HUES64 (cell line): ENCODE measurements around the gene PDE3B.
"Not testable (repeated sequence)": the region's sequence is repeated elsewhere in the genome, so short reads cannot be mapped to it uniquely, and the experiment has no call there.

Source experiments
- H3K27ac ChIP-seq: 2 replicates; pipeline ENCODE4 v1.7.0; 2013; ENCODE audit warnings: low read depth, low read length, inconsistent platforms
- H3K27me3 ChIP-seq: 2 replicates; pipeline ENCODE4 v1.6.1; 2013; ENCODE audit warnings: mild to moderate bottlenecking, low read length; ENCODE audit not compliant: insufficient read depth
- H3K36me3 ChIP-seq: 2 replicates; pipeline ENCODE4 v1.6.1; 2013; ENCODE audit warnings: mild to moderate bottlenecking, low read length; ENCODE audit not compliant: insufficient read depth
- H3K4me1 ChIP-seq: 2 replicates; pipeline ENCODE4 v1.6.1; 2013; ENCODE audit warnings: mild to moderate bottlenecking, low read length, moderate library complexity; ENCODE audit not compliant: insufficient read depth
- H3K4me3 ChIP-seq: 2 replicates; pipeline ENCODE4 v1.5.1; 2013; ENCODE audit warnings: mild to moderate bottlenecking, low read length, moderate library complexity
- H3K9ac ChIP-seq: 2 replicates; pipeline ENCODE4 v1.6.1; 2013; ENCODE audit warnings: mild to moderate bottlenecking, low read depth, low read length
- H3K9me3 ChIP-seq: 2 replicates; pipeline ENCODE4 v1.6.1; 2013; ENCODE audit warnings: low read depth, low read length; ENCODE audit not compliant: insufficient read depth
- WGBS: fragments of 150-250, 120-280 bp; methylation state at CpG from one replicate; pipeline ENCODE4 v1.1.7; 2013; ENCODE audit warnings: missing lambda C conversion rate; 5-methylcytosine and 5-hydroxymethylcytosine counted together

PDE3B gene

DNA sequence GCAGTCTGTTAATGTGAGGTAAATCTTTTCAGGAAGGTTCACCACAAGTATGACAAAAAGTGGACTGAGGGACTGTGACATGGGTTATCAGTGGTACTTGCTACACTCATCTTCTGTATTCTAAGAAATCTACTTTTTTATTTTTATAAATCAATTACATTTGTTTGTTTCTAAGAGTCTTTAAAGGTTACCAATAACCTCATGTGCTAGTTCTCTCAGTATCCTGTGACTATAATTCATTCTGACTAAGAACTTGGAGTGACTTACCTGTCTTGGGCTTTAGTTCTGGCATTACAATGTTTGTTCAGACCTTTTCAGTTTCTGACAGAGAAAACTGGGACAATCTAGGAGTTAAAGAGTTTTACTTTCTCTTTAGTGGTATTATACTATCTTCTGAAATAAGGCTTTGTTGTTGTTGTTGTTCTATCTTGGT lies 108.4 kb downstream of the PDE3B start:
- no peak overlapping the region for H3K9ac ChIP-seq
- H3K27me3 ChIP-seq: no peaks in the 10 kb centered on the region
- H3K9me3 ChIP-seq: no peaks in the 10 kb centered on the region
- H3K36me3 ChIP-seq: no peaks in the 10 kb centered on the region
- no peak overlapping the region for H3K4me3 ChIP-seq
- peaks cover under 1% of the 10 kb centered on the region; the same call in 1 of the 2 replicates for H3K4me1 ChIP-seq
- H3K27ac ChIP-seq: no peak overlapping the region

DNA sequence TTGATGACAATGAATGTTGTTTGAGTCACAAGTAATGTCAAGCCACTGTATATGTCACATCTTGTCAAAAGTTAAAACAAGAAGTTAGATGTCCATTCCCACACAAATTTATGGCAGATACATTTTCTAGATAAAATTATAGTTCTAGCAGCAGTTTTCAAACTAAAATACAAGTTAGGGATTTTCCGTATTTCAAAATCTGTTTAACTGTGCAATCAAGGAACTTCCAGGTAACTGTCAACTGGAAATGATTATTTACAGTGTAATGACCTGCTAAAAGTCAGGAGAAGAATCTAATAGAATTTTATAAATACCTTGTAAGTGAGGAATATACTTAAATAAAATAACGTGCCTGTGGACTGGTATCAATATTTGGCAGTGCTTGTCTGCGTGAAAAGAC lies 111.5 kb downstream of the PDE3B start:
- no peaks in the 10 kb centered on the region for H3K36me3 ChIP-seq
- H3K27ac ChIP-seq: no peak overlapping the region
- no peaks in the 10 kb centered on the region for H3K4me1 ChIP-seq
- no peak overlapping the region for H3K9ac ChIP-seq
- no peak overlapping the region for H3K4me3 ChIP-seq
- no peaks in the 10 kb centered on the region for H3K9me3 ChIP-seq
- WGBS: 95% methylated on average over 3 of the region's 3 CpGs
- H3K27me3 ChIP-seq: no peaks in the 10 kb centered on the region

GRCh38 chr11:14756349-14756748 lies 112.7 kb downstream of the PDE3B start:
- H3K4me1 ChIP-seq: no peaks in the 10 kb centered on the region
- WGBS: 94% methylated on average over 4 of the region's 4 CpGs
- H3K9ac ChIP-seq: no peak overlapping the region
- H3K4me3 ChIP-seq: no peak overlapping the region
- no peaks in the 10 kb centered on the region for H3K9me3 ChIP-seq
- no peaks in the 10 kb centered on the region for H3K27me3 ChIP-seq
- H3K27ac ChIP-seq: no peak overlapping the region
- no peaks in the 10 kb centered on the region for H3K36me3 ChIP-seq

GRCh38 chr11:14759300-14760012 lies 115.9 kb downstream of the PDE3B start:
- not testable (repeated sequence) for H3K9me3 ChIP-seq, H3K36me3 ChIP-seq, H3K4me3 ChIP-seq, H3K27ac ChIP-seq, H3K4me1 ChIP-seq, H3K9ac ChIP-seq, H3K27me3 ChIP-seq
- 90% methylated on average over 9 of the region's 9 CpGs for WGBS

DNA sequence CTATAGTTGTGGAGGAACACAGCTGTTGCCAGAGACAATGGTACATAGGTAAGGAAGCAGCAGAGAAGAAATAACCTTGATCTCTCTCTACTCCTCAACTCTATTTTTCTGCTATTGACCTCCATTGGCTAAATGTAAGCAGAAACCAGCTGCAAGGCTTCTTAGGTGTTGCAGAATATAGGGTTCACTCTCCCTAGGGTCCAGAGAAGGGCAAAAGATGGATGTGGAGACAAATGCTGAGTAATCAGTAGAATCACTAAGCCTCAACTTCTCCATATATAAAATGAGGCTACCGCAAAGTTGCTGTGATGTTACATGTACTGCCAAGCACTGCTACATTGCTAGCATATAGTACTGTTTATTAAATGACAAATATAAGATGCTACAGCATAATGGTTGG lies 120.6 kb downstream of the PDE3B start:
- no peaks in the 10 kb centered on the region for H3K4me1 ChIP-seq
- H3K9ac ChIP-seq: no peak overlapping the region

GRCh38 chr11:14764579-14765527 lies 121.2 kb downstream of the PDE3B start:
- H3K36me3 ChIP-seq: no peaks in the 10 kb centered on the region
- WGBS: 97% methylated on average over 3 of the region's 6 CpGs
- H3K27ac ChIP-seq: no peak overlapping the region
- H3K4me1 ChIP-seq: no peaks in the 10 kb centered on the region
- H3K4me3 ChIP-seq: no peak overlapping the region
- H3K9me3 ChIP-seq: no peaks in the 10 kb centered on the region
- H3K27me3 ChIP-seq: no peaks in the 10 kb centered on the region
- H3K9ac ChIP-seq: no peak overlapping the region

More for the DNA sequence above, 120.6 kb downstream of the PDE3B start:
- Histone ChIP-seq H3K36me3 (no peaks in the 10 kb centered on the region), H3K4me3 (no peak overlapping the region), H3K27me3 (no peaks in the 10 kb centered on the region), H3K9me3 (no peaks in the 10 kb centered on the region), H3K27ac (no peak overlapping the region)
- WGBS: 67% methylated on average over 1 of the region's 1 CpG

DNA sequence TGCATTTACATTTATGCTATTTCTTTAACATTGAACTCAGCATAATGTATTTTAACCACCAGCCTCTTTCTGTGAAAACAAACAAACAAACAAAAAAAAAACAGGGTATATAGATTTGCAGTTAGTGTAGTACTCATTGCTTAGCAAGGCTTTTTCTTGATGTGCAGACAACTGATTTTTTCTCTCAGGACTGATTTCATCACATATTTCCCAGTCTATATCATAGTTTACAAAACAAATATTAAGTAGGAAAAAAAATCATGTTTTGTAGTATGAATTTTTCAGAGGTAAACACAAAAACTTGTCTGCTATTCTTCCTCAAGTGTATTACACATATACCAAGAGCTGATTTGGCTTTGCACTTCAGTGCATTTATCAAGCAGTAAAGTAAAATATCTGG lies 123.0 kb downstream of the PDE3B start:
- no peak overlapping the region for H3K4me3 ChIP-seq
- H3K36me3 ChIP-seq: no peaks in the 10 kb centered on the region
- no peak overlapping the region for H3K9ac ChIP-seq
- H3K27ac ChIP-seq: no peak overlapping the region
- no peaks in the 10 kb centered on the region for H3K27me3 ChIP-seq
- no peaks in the 10 kb centered on the region for H3K4me1 ChIP-seq
- no peaks in the 10 kb centered on the region for H3K9me3 ChIP-seq

DNA sequence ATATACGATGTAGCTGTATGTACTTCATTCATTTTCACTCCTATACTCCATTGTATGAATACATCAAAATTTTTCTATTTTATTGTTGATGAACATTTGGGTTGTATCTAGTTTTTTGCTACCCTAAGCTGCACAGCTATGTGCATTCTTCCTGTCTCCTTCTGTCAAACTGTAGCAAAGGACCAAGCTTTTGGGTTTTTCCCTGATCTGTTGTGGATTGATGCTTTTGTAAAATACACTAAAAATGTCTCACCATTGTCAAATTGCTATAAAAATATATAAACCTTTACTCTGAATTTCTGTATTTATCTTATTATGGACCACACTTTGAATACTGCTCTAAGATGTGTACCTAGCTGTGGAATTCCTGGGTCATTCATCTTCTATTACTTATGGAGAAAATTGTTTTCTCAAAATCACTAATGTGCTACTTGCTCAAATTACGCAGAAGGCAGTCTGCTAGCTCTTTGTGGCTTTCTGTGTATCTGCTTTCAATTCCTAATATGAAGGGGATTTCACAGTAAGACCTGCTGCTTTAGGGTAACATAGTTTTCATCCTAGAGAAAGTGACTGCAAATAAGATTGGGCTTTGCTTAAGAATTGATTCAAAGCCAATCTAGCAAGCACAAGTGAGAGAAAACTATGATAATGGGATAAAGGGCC lies 125.1 kb downstream of the PDE3B start:
- H3K36me3 ChIP-seq: no peaks in the 10 kb centered on the region
- WGBS: 100% methylated on average over 1 of the region's 2 CpGs
- no peak overlapping the region for H3K4me3 ChIP-seq
- no peak overlapping the region for H3K27ac ChIP-seq
- no peak overlapping the region for H3K9ac ChIP-seq
- no peaks in the 10 kb centered on the region for H3K9me3 ChIP-seq
- H3K4me1 ChIP-seq: no peaks in the 10 kb centered on the region; the same call in 1 of the 2 replicates
- no peaks in the 10 kb centered on the region for H3K27me3 ChIP-seq

DNA sequence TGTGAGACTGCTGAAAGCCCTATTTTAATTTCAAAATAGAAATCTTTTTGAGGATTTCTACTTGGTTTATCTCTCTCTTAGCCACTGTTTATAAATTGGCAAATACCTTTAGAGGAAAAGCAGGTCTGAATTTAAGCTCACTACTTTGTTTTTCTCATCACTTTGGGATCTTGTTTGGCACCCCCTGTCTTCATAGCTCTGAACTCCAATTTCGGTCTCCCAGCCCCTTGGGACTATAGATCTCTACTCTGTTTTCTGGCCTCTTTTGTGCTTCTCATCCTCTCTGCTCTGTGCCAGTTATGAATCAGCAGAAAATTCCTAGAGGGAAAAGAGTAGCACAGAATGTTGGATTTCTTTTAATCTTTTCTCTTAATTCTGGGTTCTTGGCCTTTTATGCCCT lies 130.2 kb downstream of the PDE3B start:
- Histone ChIP-seq H3K9ac (no peak overlapping the region), H3K36me3 (no peaks in the 10 kb centered on the region), H3K9me3 (0 out of 2 replicates have a peak, but pooled peaks cover 2% of the 10 kb centered on the region), H3K27me3 (no peaks in the 10 kb centered on the region), H3K4me1 (peaks cover 7% of the 10 kb centered on the region; the same call in 1 of the 2 replicates), H3K4me3 (no peak overlapping the region), H3K27ac (no peak overlapping the region)
- 77% methylated on average over 1 of the region's 1 CpG for WGBS

DNA sequence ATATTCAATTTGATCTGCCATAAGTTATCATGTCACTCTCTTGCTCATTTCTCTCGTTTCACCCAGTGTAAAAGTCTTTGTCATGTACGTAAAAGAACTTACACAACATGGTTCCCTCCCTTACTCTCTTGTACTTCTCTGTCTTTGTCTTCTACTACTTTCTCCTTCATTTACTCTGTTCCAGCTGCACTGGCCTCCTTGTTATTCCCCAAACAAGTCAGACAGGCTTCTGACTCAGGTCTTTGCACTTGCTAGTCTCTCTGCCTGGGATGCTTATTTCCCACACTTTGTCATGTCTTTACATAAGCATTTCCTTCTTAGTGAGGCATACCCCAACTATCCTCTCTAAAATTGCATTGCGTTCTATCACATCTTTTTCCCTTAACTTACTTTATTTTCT lies 131.1 kb downstream of the PDE3B start:
- Histone ChIP-seq H3K9ac (no peak overlapping the region), H3K27me3 (no peaks in the 10 kb centered on the region), H3K36me3 (no peaks in the 10 kb centered on the region), H3K4me3 (no peak overlapping the region), H3K9me3 (0 out of 2 replicates have a peak, but pooled peaks cover 2% of the 10 kb centered on the region), H3K27ac (no peak overlapping the region), H3K4me1 (peaks cover 7% of the 10 kb centered on the region; the same call in 1 of the 2 replicates)
- WGBS: 91% methylated on average over 3 of the region's 3 CpGs

- Histone ChIP-seq H3K4me3 (no peak overlapping the region), H3K9me3 (0 out of 2 replicates have a peak, but pooled peaks cover 2% of the 10 kb centered on the region), H3K27ac (no peak overlapping the region), H3K27me3 (no peaks in the 10 kb centered on the region), H3K9ac (no peak overlapping the region), H3K36me3 (no peaks in the 10 kb centered on the region), H3K4me1 (peaks cover 7% of the 10 kb centered on the region; the same call in 1 of the 2 replicates)
These were observed 132.3 kb downstream of the PDE3B start for GRCh38 chr11:14775897-14776296.
